Karpas-422 (cell line): Measurements from ENCODE around the gene TOP3B. TPM values are rescaled to one million over a fixed set of nuclear protein-coding genes. Genes with fewer than 3 reads are reported as not detected.

ENCODE experiments used
- DNase-seq: peaks from one replicate; pipeline ENCODE4 v3.0.0-alpha.2; 2015
- H2AFZ ChIP-seq: fragments of 200-600 bp; sonication (generic); 2 replicates; pipeline ENCODE4 v1.6.1; 2014; ENCODE audit warnings: antibody characterized with exemption, low read length, mixed read lengths
- H3K27ac ChIP-seq: fragments of 200-600 bp; sonication (generic); 2 replicates; pipeline ENCODE4 v1.5.1; 2014; ENCODE audit warnings: mild to moderate bottlenecking, low read length, moderate library complexity
- H3K27me3 ChIP-seq: fragments of 200-600 bp; sonication (generic); 2 replicates; pipeline ENCODE4 v1.6.1; 2014; ENCODE audit warnings: low read length, mixed read lengths
- H3K36me3 ChIP-seq: fragments of 200-600 bp; sonication (generic); 2 replicates; pipeline ENCODE4 v1.6.1; 2014; ENCODE audit warnings: low read length, mixed read lengths; ENCODE audit not compliant: insufficient read depth
- H3K4me1 ChIP-seq: fragments of 200-600 bp; sonication (generic); 2 replicates; pipeline ENCODE4 v1.6.1; 2014; ENCODE audit warnings: mild to moderate bottlenecking, low read length, mixed read lengths
- H3K4me2 ChIP-seq: fragments of 200-600 bp; sonication (generic); 2 replicates; pipeline ENCODE4 v1.6.1; 2014; ENCODE audit warnings: low read length, low read depth, mild to moderate bottlenecking; ENCODE audit not compliant: poor library complexity, severe bottlenecking
- H3K4me3 ChIP-seq: fragments of 200-600 bp; sonication (generic); 2 replicates; pipeline ENCODE4 v1.5.1; 2014; ENCODE audit warnings: mild to moderate bottlenecking, antibody characterized with exemption, low read length, mixed read lengths
- H3K79me2 ChIP-seq: fragments of 200-600 bp; sonication (generic); 2 replicates; pipeline ENCODE4 v1.6.1; 2014; ENCODE audit warnings: mild to moderate bottlenecking, low read length, mixed read lengths
- H3K9ac ChIP-seq: fragments of 200-600 bp; sonication (generic); 2 replicates; pipeline ENCODE4 v1.6.0; 2014; ENCODE audit warnings: low read length
- H3K9me2 ChIP-seq: fragments of 200-600 bp; sonication (generic), shearing (Covaris generic); replicated peaks from 2 replicates; pipeline ENCODE4 v1.6.0; 2014; ENCODE audit warnings: mild to moderate bottlenecking, low read length, moderate library complexity; ENCODE audit not compliant: insufficient read depth
- H3K9me3 ChIP-seq: fragments of 300-700, 200-600 bp; sonication (generic); 2 replicates; pipeline ENCODE4 v1.6.1; 2014; ENCODE audit warnings: low read length, mixed read lengths
- H4K20me1 ChIP-seq: fragments of 200-600 bp; sonication (generic); 2 replicates; pipeline ENCODE4 v1.6.1; 2014; ENCODE audit warnings: mild to moderate bottlenecking, antibody characterized with exemption, low read length, low read depth; ENCODE audit not compliant: insufficient read depth
- total RNA-seq: library from RNA; depleted of rRNA; stranded (reverse); fragments of >200 nt; shearing (Covaris generic); gene quantifications from 2 replicates; pipeline ENCODE4 v1.2.3, GENCODE V29; 2014; ENCODE audit warnings: low replicate concordance

Gene TOP3B
- total RNA-seq, 1 experiment from 2014 or later: 38.1 TPM

DNA sequence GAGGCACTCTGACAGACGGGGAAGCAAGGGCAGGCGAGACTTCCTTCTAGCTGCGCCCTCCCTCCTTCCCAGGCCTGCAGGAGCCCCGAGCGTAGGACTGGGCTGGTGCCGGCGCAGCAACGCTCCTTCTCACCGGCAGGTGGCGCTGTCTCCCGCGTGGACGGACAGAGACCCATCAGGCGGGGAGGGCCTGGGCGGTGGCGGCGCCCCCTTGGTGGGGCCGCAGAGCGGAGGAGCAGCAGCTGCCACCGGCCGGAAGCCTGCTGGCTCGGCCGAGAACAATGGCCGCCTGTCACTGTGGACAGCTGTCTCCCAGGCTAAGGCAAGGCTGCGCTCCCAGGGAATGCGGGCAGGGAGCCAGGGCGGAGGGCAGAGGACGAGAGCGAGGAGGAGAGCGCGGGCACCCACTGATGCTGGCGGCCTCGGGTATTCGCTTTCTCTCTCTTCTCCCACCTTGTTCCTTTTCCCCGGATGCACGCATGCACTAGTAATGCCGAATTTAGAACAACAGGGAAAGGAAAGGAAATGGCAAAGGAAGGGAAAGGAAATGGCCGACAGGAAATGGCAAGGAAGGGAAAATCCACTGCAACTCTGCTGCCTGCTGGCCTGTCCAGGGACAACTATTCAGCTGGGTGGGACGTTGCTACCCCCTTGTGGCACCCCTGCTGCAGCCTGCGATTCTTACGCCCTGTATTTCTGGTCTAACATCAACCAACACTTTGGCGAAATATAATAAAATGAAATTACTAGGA is 44.3 kb downstream of the TOP3B start:
- Histone ChIP-seq H3K27ac (peak overlapping the region; percentile 16; the same call in 1 of the 2 replicates), H3K9ac (peak overlapping the region; percentile 67), H3K36me3 (no peaks in the 10 kb centered on the region), H3K79me2 (no peaks in the 10 kb centered on the region), H3K4me1 (peaks cover 19% of the 10 kb centered on the region), H3K9me2 (no peaks in the 10 kb centered on the region), H4K20me1 (no peaks in the 10 kb centered on the region), H2AFZ (peak overlapping the region; percentile 86), H3K27me3 (no peaks in the 10 kb centered on the region), H3K4me2 (peak overlapping the region; percentile 73), H3K9me3 (no peaks in the 10 kb centered on the region), H3K4me3 (peak overlapping the region; percentile 69)
- peak; percentile 96 for DNase-seq

DNA sequence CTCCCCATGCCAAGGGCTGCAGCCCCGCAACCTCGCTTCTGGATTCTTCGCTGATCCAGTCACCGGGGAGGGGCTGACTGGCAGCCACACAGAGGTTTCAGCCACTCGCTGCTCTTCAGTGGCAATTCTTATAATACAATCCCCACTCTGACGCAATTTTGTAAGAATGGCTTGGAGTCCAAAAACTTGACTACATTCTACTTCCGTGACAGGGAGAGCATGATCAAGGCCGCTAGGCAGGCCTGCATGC is 44.8 kb downstream of the TOP3B start:
- no peak for DNase-seq
- H3K9me3 ChIP-seq: no peaks in the 10 kb centered on the region
- no peaks in the 10 kb centered on the region for H3K9me2 ChIP-seq
- peak overlapping the region; percentile 69; the same call in 1 of the 2 replicates for H3K4me3 ChIP-seq
- no peaks in the 10 kb centered on the region for H3K36me3 ChIP-seq
- H3K79me2 ChIP-seq: no peaks in the 10 kb centered on the region
- no peak overlapping the region for H2AFZ ChIP-seq
- H3K4me1 ChIP-seq: peaks cover 19% of the 10 kb centered on the region
- H3K4me2 ChIP-seq: peak overlapping the region; percentile 73
- H3K27ac ChIP-seq: no peak overlapping the region
- peak overlapping the region; percentile 38; the same call in 1 of the 2 replicates for H3K9ac ChIP-seq
- H3K27me3 ChIP-seq: no peaks in the 10 kb centered on the region
- H4K20me1 ChIP-seq: no peaks in the 10 kb centered on the region

DNA sequence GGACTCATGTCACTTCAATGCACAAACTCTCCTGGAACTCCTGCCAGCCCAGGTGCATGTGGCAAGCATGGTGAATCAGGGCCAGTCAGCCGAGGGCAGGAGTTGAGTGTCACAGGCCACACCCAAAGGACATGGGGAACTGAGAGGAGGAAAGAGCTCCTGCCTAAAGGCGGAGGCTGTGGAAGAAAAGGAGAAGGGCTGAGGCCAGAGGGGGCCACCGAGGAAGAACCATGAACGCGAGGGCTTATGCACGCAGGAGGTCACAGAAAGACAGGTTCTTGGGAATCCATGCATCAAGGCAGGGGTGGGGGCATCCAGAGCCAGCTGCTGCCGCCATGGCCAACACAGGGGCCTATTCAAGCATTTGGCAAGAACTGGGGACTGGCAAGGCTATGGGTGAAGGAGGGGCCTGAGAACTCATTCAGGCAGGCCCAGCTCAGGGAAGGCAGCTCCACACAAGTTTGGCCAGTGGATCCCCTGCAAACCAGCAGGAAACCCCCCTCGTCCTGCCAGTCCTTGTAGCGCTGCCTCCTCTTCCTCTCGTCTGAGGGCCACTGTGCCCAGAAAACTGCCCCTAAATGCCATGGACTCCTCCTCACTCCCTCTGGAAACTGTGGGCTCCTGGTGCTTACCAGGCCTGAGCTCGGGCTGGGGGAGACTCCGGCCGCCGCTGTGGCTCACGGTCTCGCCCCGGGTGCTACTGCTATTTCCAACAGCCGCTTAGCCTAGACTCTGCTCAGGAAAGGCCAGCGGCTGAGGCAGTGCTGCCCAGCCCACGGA is 45.4 kb downstream of the TOP3B start:
- Histone ChIP-seq H3K27ac (no peak overlapping the region), H3K27me3 (no peaks in the 10 kb centered on the region), H3K9me2 (no peaks in the 10 kb centered on the region), H3K4me2 (peak overlapping the region; percentile 73), H3K9ac (0 out of 2 replicates have a peak overlapping the region, but pooled peaks have one; percentile 38), H3K79me2 (no peaks in the 10 kb centered on the region), H2AFZ (no peak overlapping the region), H3K4me1 (peaks cover 22% of the 10 kb centered on the region), H3K9me3 (no peaks in the 10 kb centered on the region), H3K36me3 (no peaks in the 10 kb centered on the region), H4K20me1 (no peaks in the 10 kb centered on the region), H3K4me3 (no peak overlapping the region; the same call in 1 of the 2 replicates)
- no peak for DNase-seq

DNA sequence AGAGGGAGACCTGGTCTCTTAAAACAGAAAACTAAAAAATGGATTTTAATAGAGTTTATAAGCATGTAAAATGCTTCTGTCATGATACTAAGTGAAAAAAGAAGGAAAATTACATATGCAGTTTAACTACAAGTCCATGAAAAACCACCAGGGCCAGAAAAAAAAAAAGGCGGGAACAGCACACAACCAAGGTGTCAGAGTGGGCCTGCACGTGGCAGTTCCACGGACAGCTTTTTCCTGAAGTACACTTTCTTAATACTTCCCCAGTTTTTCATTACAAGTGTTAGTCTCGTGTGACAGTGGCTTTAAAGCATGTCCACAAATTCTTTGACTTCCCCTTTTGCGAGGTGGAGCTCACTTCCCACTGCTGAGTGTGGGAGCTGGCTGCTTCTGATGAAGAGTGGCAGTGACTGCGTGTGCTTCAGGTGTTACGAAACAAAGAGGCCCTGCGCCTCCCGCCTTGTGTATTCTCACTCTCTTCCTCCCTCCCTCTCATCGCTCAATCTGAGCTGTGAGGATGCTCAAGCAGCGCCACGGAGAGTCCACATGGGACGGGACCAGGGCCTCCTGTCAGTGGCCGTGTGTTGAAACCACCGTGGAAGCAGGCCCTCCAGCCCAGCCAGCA is 46.3 kb downstream of the TOP3B start:
- Histone ChIP-seq H3K36me3 (no peaks in the 10 kb centered on the region), H3K4me1 (peaks cover 22% of the 10 kb centered on the region), H3K27me3 (no peaks in the 10 kb centered on the region), H3K9me2 (no peaks in the 10 kb centered on the region), H3K4me3 (no peak overlapping the region), H3K4me2 (no peak overlapping the region), H2AFZ (no peak overlapping the region), H3K27ac (no peak overlapping the region), H3K9ac (no peak overlapping the region), H4K20me1 (no peaks in the 10 kb centered on the region), H3K79me2 (no peaks in the 10 kb centered on the region), H3K9me3 (no peaks in the 10 kb centered on the region)
- DNase-seq: no peak

DNA sequence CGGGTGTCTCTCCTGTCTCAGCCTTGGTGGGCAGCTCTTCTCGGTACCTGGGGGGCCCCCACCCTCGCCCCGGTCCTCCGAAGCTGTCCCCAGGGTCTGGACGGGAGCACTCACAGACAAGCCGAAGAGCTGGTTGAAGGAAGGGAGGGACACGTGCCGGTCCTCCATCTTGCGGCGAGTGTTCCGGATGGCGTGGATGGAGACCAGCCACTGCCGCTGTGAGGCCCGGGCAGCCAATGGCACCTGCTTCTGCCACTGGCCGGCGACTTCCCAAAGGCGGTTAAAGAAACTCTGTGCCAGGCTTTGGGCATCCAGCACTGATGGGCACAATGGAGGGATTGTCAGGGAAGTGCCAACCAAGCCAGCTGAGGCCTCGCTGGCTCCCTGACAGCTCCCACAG is 48.7 kb downstream of the TOP3B start:
- Histone ChIP-seq H3K27ac (no peak overlapping the region), H3K9me2 (no peaks in the 10 kb centered on the region), H3K9me3 (no peaks in the 10 kb centered on the region), H3K4me2 (no peak overlapping the region), H3K4me1 (peaks cover 17% of the 10 kb centered on the region), H2AFZ (no peak overlapping the region), H3K27me3 (no peaks in the 10 kb centered on the region), H3K9ac (no peak overlapping the region), H3K4me3 (no peak overlapping the region), H3K36me3 (no peaks in the 10 kb centered on the region; the same call in 1 of the 2 replicates), H4K20me1 (no peaks in the 10 kb centered on the region), H3K79me2 (no peaks in the 10 kb centered on the region)
- no peak for DNase-seq

DNA sequence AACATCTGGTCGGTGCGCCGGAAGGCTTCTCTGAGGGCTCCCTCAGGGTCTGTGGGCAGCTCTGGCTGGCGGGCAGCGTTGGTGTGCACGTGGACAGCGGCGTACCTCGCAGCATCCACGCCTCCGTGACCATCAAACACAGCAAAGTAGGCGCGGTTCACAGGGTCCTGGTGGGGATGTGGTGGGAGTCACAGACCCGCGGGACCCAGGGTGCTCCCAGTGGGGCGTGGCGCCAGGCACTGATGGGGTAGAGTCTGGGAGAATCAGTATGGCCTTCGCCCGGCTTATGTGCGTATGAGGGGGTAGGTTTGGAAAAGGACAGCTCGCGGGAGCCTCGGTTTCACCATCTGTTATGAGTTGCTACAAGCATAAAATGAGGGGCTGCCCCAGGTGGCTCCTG is 49.2 kb downstream of the TOP3B start:
- no peaks in the 10 kb centered on the region for H3K9me2 ChIP-seq
- H3K27ac ChIP-seq: no peak overlapping the region
- no peaks in the 10 kb centered on the region for H3K9me3 ChIP-seq
- DNase-seq: no peak
- H3K4me3 ChIP-seq: no peak overlapping the region
- H3K9ac ChIP-seq: no peak overlapping the region
- peaks cover 12% of the 10 kb centered on the region for H3K4me1 ChIP-seq
- H3K36me3 ChIP-seq: no peaks in the 10 kb centered on the region; the same call in 1 of the 2 replicates
- no peaks in the 10 kb centered on the region for H3K27me3 ChIP-seq
- H4K20me1 ChIP-seq: no peaks in the 10 kb centered on the region
- H3K79me2 ChIP-seq: no peaks in the 10 kb centered on the region
- H2AFZ ChIP-seq: no peak overlapping the region
- H3K4me2 ChIP-seq: no peak overlapping the region

DNA sequence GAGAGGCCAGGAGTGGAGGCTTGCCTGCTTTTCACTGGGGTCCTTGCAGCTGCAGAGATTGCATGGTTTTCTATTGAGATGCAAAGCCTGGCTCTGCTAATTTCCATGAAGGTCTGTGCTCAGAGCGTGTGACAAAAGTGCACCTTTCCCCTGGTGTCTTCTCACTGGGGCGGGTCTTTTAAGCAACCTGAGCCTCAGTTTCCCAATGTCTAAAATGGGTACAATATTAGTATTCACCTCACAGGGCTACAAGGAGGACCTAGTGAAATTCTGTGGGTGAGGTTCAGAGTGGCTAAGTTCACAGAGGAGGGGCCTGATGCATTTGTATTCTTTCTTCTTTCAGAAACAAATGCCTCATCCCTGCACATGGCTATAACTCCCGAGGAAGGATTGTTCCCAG is 50.2 kb downstream of the TOP3B start:
- H3K4me2 ChIP-seq: no peak overlapping the region
- H3K9me3 ChIP-seq: no peaks in the 10 kb centered on the region
- no peaks in the 10 kb centered on the region; the same call in 1 of the 2 replicates for H3K36me3 ChIP-seq
- H3K9ac ChIP-seq: no peak overlapping the region
- DNase-seq: no peak
- no peaks in the 10 kb centered on the region for H3K9me2 ChIP-seq
- peaks cover 5% of the 10 kb centered on the region; the same call in 1 of the 2 replicates for H3K4me1 ChIP-seq
- no peaks in the 10 kb centered on the region for H3K79me2 ChIP-seq
- H4K20me1 ChIP-seq: no peaks in the 10 kb centered on the region
- H3K27ac ChIP-seq: no peak overlapping the region
- no peak overlapping the region for H3K4me3 ChIP-seq
- no peak overlapping the region for H2AFZ ChIP-seq
- no peaks in the 10 kb centered on the region for H3K27me3 ChIP-seq

DNA sequence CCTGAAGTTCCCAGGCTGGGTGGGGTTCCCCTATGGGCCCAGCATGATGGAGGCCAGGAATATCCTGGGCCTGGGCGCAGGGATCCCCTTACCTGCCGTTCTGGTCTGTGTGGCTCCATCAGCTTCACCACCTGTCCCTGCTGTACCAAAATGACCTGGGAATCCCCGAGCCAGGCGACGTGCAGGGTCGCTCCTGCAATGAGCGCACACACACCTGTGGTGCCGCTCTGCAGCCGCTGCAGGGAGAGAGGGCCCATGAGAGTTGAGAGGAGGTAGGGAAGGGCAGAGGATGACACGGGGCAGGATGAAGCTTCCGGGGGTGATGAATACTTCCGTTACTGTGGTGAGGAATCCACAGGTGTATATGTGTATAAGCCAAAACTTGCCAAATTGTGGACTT is 51.5 kb downstream of the TOP3B start:
- Histone ChIP-seq H2AFZ (no peak overlapping the region), H3K4me3 (no peak overlapping the region), H3K4me2 (no peak overlapping the region), H3K36me3 (no peaks in the 10 kb centered on the region; the same call in 1 of the 2 replicates), H4K20me1 (no peaks in the 10 kb centered on the region), H3K27me3 (no peaks in the 10 kb centered on the region), H3K27ac (no peak overlapping the region), H3K9me3 (no peaks in the 10 kb centered on the region), H3K9me2 (no peaks in the 10 kb centered on the region), H3K9ac (no peak overlapping the region), H3K4me1 (peaks cover 8% of the 10 kb centered on the region; the same call in 1 of the 2 replicates), H3K79me2 (no peaks in the 10 kb centered on the region)
- no peak for DNase-seq
